MCF 10A (cell line): Measurements from ENCODE around the gene CALN1. TPM values are rescaled to one million over a fixed set of nuclear protein-coding genes. Genes with fewer than 3 reads are reported as not detected.

Experiments used
- BruUV-seq: library from RNA; stranded (reverse); fragments of 400-500 nt; replicated peaks from 2 replicates; lab custom pipeline; 2021; lab: Mats Ljungman, UMichigan
- CTCF ChIA-PET: fragments of 300-600 bp; sonication (Branson Sonifier 250); formaldehyde crosslinking; extraction: SDS; loops from one replicate; lab custom pipeline; 2021; ENCODE audit warnings: antibody characterized with exemption, inconsistent platforms; lab: Yijun Ruan, JAX
- POLR2A ChIA-PET: fragments of 300-600, 350-650 bp; sonication (Branson Sonifier 250); formaldehyde crosslinking; extraction: SDS; loops from one replicate; lab custom pipeline; 2020; ENCODE audit warnings: antibody characterized with exemption, inconsistent platforms; lab: Yijun Ruan, JAX
- DNase-seq: peaks from one replicate; pipeline ENCODE4 v3.0.0-alpha.2; 2018; ENCODE audit not compliant: unreplicated experiment
- H3K27ac Mint-ChIP-seq: one replicate; pipeline ENCODE4 v1.8.0; 2022; ENCODE audit warnings: mild to moderate bottlenecking, low read depth, mixed read lengths; ENCODE audit not compliant: unreplicated experiment
- H3K27me3 Mint-ChIP-seq: one replicate; pipeline ENCODE4 v1.8.0; 2022; ENCODE audit warnings: mixed read lengths; ENCODE audit not compliant: insufficient read depth, unreplicated experiment
- H3K36me3 Mint-ChIP-seq: one replicate; pipeline ENCODE4 v1.8.0; 2022; ENCODE audit warnings: mild to moderate bottlenecking, moderate library complexity, mixed read lengths; ENCODE audit not compliant: insufficient read depth, unreplicated experiment
- H3K4me1 Mint-ChIP-seq: one replicate; pipeline ENCODE4 v1.8.0; 2022; ENCODE audit warnings: mixed read lengths; ENCODE audit not compliant: insufficient read depth, unreplicated experiment
- H3K4me3 Mint-ChIP-seq: one replicate; pipeline ENCODE4 v1.8.0; 2022; ENCODE audit warnings: mild to moderate bottlenecking, moderate library complexity, mixed read lengths; ENCODE audit not compliant: unreplicated experiment
- H3K9me3 Mint-ChIP-seq: one replicate; pipeline ENCODE4 v1.8.0; 2022; ENCODE audit warnings: mixed read lengths; ENCODE audit not compliant: unreplicated experiment
- CTCF ChIP-seq: fragments of 200-600 bp; IDR thresholded peaks from one replicate; pipeline ENCODE4 v1.8.0; 2022; ENCODE audit warnings: antibody characterized with exemption, mild to moderate bottlenecking; ENCODE audit not compliant: unreplicated experiment
- intact Hi-C: fragments of 100-400 bp; cut with micrococcal nuclease; formaldehyde crosslinking; loops from 2 replicates; pipeline ENCODE4 v1.14.1; 2022
- total RNA-seq: library from RNA; stranded (reverse); gene quantifications from 2 replicates; pipeline ENCODE4 v1.2.3, GENCODE V29; 2022

Gene CALN1
- total RNA-seq, 1 experiment from 2014 or later, result not detected

- intact Hi-C loops, result no loop called here
- no peak for DNase-seq
- no peak for TF ChIP-seq CTCF
- Mint-ChIP-seq H3K27ac (no peak overlapping the region), H3K36me3 (no peaks in the 10 kb centered on the region), H3K4me3 (no peak overlapping the region), H3K9me3 (no peaks in the 10 kb centered on the region), H3K4me1 (no peaks in the 10 kb centered on the region), H3K27me3 (no peaks in the 10 kb centered on the region)
- POLR2A ChIA-PET, result no interaction called here
- no TSS peak for BruUV-seq
- CTCF ChIA-PET, result no interaction called here
Measured at GRCh38 chr7:72039460-72039859, 372.7 kb downstream of the CALN1 start.

- ChIA-PET POLR2A (no interaction called here), CTCF (interaction anchor here (0.8 kb wide), 1 partner anchor 59 kb away, joined by 3 read pairs; no protein-coding TSS in a partner anchor)
- DNase-seq, result no peak
- Mint-ChIP-seq H3K27ac (no peak overlapping the region), H3K36me3 (no peaks in the 10 kb centered on the region), H3K9me3 (no peaks in the 10 kb centered on the region), H3K4me1 (no peaks in the 10 kb centered on the region), H3K27me3 (no peaks in the 10 kb centered on the region), H3K4me3 (no peak overlapping the region)
- intact Hi-C loops, result no loop called here
- no TSS peak for BruUV-seq
- TF ChIP-seq CTCF, result no peak
Measured at GRCh38 chr7:72038022-72038732, 374.0 kb downstream of the CALN1 start.

GRCh38 chr7:72037516-72037915, 374.6 kb downstream of the CALN1 start:
- H3K4me3 Mint-ChIP-seq, result no peak overlapping the region
- CTCF ChIA-PET, result interaction anchor here (0.5 to 1.2 kb wide), 2 partner anchors 14 to 1396 kb away, joined by 4 to 5 read pairs; no protein-coding TSS in a partner anchor
- no peaks in the 10 kb centered on the region for H3K4me1 Mint-ChIP-seq
- intact Hi-C loops, result no loop called here
- no peaks in the 10 kb centered on the region for H3K9me3 Mint-ChIP-seq
- no TSS peak for BruUV-seq
- no peak for TF ChIP-seq CTCF
- no peaks in the 10 kb centered on the region for H3K36me3 Mint-ChIP-seq
- POLR2A ChIA-PET, result no interaction called here
- no peaks in the 10 kb centered on the region for H3K27me3 Mint-ChIP-seq
- H3K27ac Mint-ChIP-seq, result no peak overlapping the region
- no peak for DNase-seq

DNA sequence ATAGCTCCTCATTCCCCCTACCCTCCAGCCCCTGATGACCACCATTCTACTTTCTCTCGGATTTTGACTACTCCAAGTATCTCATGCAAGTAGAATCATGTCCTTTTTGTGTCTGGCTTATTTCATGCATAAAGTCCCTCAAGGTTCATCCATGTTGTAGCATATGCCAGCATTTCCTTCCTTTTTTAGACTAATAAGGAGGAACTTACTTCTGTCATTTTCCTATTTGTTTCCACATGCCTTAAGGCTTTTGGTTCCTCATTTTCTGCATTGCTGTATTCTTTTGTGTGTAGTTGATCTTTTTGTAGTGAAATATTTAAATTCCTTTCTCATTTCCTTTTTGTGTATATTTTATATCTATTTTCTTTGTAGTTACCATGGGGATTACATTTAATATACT, 376.9 kb downstream of the CALN1 start:
- no peak for TF ChIP-seq CTCF
- ChIA-PET CTCF (interaction anchor here (0.6 kb wide), 1 partner anchor 11 kb away, joined by 3 read pairs; no protein-coding TSS in a partner anchor), POLR2A (no interaction called here)
- Mint-ChIP-seq H3K27ac (no peak overlapping the region), H3K4me3 (no peak overlapping the region), H3K9me3 (no peaks in the 10 kb centered on the region), H3K4me1 (no peaks in the 10 kb centered on the region), H3K27me3 (no peaks in the 10 kb centered on the region), H3K36me3 (no peaks in the 10 kb centered on the region)
- BruUV-seq, result no TSS peak
- intact Hi-C loops, result no loop called here
- DNase-seq, result no peak
